Mesothelial cell of epicardium (in vitro differentiated cells): ENCODE results near the gene CCNF. TPM values are rescaled to one million over a fixed set of nuclear protein-coding genes. Genes with fewer than 3 reads are reported as not detected.

Source experiments
- DNase-seq, 2 experiments: peaks; one replicate each; pipeline ENCODE4 v3.0.0; 2021; ENCODE audit warnings: low spot score in 2 of 2; ENCODE audit not compliant: unreplicated experiment in 2 of 2
- H3K27ac Mint-ChIP-seq: 2 replicates; pipeline ENCODE4 v1.8.0; 2021; ENCODE audit warnings: mixed read lengths
- H3K27me3 Mint-ChIP-seq: 2 replicates; pipeline ENCODE4 v1.8.0; 2021; ENCODE audit warnings: low read depth, mixed read lengths
- H3K36me3 Mint-ChIP-seq: 2 replicates; pipeline ENCODE4 v1.8.0; 2021; ENCODE audit warnings: mixed read lengths
- H3K4me1 Mint-ChIP-seq: 2 replicates; pipeline ENCODE4 v1.8.0; 2021; ENCODE audit warnings: mixed read lengths
- H3K4me3 Mint-ChIP-seq: 2 replicates; pipeline ENCODE4 v1.8.0; 2021; ENCODE audit warnings: mild to moderate bottlenecking, moderate library complexity, mixed read lengths
- H3K9me3 Mint-ChIP-seq: 2 replicates; pipeline ENCODE4 v1.8.0; 2021; ENCODE audit warnings: mixed read lengths
- total RNA-seq: library from RNA; stranded (reverse); gene quantifications from 3 replicates; pipeline ENCODE4 v1.2.1, GENCODE V29; 2021
- TF ChIP-seq, protein P1 (sequence below): fragments of 200-600 bp; sonication (generic); IDR thresholded peaks from one replicate; pipeline ENCODE4 v1.5.0; 2021; ENCODE audit warnings: antibody characterized with exemption; ENCODE audit not compliant: unreplicated experiment

Gene CCNF
- total RNA-seq, 1 donor from 2014 or later: 17.4 TPM

DNA sequence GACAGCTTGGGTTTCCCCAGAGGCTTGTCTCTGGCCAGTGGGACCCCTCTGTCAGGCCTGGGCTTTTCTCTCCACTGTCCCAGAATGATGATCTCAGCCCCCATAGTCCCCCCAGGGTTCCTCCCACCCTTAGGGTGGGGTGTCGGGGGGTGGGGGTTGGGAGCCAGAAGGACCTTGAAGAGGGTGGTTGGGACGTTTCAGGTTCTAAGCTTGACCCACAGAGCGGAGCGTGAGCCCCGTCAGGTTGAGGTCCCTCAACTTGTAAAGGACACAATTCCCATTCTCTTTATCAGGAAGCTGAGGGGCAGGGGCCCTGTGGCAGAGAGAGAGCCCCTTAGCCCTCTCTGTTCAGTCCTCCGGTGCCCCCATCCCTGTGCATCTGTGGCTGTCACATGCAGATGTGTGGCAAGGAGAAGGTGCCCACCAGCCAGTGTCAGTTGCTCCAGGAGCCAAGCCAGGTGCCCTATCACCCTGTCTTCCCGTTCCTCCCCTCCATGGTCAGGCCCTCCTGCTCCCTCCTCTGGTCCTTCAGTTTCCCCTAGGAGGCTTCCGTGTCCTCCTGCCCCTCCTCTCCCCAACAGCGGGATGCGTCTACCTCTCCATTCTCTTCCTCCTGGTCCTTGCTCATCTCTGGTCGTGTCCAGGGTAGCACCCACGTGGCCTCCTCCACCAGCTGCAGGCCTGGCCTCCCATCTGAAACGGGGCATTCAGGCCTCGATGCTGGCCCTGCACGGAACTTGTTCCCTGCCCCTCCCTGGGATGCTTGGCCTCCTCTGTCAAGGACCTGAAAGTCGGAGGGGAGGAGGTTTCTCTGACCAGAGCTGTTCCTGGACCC lies 40.4 kb downstream of the CCNF start:
- TF ChIP-seq, protein P1, sequence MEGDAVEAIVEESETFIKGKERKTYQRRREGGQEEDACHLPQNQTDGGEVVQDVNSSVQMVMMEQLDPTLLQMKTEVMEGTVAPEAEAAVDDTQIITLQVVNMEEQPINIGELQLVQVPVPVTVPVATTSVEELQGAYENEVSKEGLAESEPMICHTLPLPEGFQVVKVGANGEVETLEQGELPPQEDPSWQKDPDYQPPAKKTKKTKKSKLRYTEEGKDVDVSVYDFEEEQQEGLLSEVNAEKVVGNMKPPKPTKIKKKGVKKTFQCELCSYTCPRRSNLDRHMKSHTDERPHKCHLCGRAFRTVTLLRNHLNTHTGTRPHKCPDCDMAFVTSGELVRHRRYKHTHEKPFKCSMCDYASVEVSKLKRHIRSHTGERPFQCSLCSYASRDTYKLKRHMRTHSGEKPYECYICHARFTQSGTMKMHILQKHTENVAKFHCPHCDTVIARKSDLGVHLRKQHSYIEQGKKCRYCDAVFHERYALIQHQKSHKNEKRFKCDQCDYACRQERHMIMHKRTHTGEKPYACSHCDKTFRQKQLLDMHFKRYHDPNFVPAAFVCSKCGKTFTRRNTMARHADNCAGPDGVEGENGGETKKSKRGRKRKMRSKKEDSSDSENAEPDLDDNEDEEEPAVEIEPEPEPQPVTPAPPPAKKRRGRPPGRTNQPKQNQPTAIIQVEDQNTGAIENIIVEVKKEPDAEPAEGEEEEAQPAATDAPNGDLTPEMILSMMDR: no peak
- H3K9me3 Mint-ChIP-seq: no peaks in the 10 kb centered on the region
- H3K4me1 Mint-ChIP-seq: peaks cover 27% of the 10 kb centered on the region
- no peaks in the 10 kb centered on the region for H3K27me3 Mint-ChIP-seq
- peak overlapping the region; percentile 34 for H3K4me3 Mint-ChIP-seq
- no peaks in the 10 kb centered on the region for H3K36me3 Mint-ChIP-seq
- H3K27ac Mint-ChIP-seq: no peak overlapping the region
- DNase-seq: no peak

DNA sequence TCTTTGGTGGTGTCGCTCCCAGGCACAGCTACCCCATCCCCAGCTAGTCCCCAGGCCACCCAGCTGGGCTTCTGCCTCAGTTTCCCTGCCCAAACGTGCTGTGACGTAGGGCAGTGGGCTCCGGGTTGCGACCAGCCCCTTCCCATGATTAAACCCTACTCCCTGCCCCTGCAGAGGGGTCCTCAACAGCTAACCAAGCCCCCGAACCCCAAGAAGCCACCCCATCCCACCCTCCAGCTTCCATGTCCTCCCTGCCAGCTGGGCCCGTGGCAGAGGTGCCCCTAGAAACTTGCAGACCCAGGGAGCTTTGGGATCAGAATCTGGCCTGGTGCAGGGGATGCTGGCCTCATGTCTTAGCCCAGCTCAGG lies 41.0 kb downstream of the CCNF start:
- Mint-ChIP-seq H3K9me3 (no peaks in the 10 kb centered on the region), H3K36me3 (no peaks in the 10 kb centered on the region), H3K27ac (peak overlapping the region; percentile 25), H3K4me3 (peak overlapping the region; percentile 34), H3K4me1 (peaks cover 27% of the 10 kb centered on the region), H3K27me3 (no peaks in the 10 kb centered on the region)
- no peak for DNase-seq
- TF ChIP-seq, protein P1: no peak

DNA sequence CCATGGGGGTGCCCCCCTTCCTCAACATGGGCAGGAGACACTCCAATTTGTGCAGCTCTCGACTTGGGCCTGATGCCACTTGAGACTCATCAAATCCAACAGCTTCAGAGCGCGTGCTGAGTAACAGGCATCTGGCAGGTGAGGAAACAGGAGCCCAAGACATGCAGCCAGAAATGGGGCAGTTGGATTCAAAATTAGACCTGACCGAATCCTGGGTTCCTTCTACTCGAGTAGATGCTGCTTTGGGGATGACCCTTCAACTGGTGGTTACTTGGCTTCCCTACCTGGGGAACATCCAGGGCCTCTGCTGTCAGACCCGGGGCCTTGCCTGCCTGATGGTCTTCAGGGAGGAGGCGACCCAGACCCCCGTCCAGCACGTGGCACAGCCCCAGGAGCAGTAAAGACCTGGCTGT lies 41.4 kb downstream of the CCNF start:
- TF ChIP-seq, protein P1: no peak
- DNase-seq: no peak
- peak overlapping the region; percentile 25 for H3K27ac Mint-ChIP-seq
- H3K36me3 Mint-ChIP-seq: no peaks in the 10 kb centered on the region
- no peaks in the 10 kb centered on the region for H3K9me3 Mint-ChIP-seq
- peaks cover 27% of the 10 kb centered on the region for H3K4me1 Mint-ChIP-seq
- H3K27me3 Mint-ChIP-seq: no peaks in the 10 kb centered on the region
- peak overlapping the region; percentile 34 for H3K4me3 Mint-ChIP-seq

DNA sequence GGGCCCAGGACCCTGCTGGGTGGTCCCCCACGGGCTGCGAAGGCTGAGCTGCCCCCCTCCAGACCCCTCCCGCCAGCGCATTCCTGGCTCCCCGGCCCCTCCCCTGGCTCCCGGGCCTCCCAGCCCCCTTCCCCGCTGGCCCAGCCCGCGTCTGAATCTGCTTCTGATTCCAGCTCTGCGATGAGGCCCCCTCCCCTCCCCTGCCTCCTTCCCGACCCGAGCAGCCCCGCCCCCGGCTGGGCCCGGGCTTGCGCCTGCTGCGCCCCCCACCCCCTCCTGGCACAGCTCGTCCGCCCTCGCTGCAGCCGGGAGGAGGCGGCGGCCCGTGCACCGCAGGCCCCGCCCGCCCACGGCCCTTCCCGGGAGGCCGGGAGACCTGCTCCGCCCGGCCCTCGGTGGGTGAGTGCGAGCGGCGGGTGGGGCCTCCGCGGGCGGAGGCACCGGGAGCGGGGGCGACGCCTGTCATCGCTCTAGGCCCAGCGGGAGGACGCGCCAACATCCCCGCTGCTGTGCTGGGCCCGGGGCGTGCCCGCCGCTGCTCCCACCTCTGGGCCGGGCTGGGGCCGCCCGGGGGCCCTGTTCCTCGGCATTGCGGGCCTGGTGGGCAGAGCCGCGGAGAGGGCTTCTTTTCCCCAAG lies 41.9 kb downstream of the CCNF start, which contains the start of gene NTN3:
Gene NTN3 (plus strand): TSS at position 282 of the 637 bp plus-strand sequence. CDS start 405 bp downstream, outside the sequence.
- DNase-seq: peak; percentile 71 to 78
- Mint-ChIP-seq H3K4me3 (peak within 1 kb of the TSS; percentile 49), H3K9me3 (no peaks in the 10 kb centered on the region), H3K4me1 (peaks cover 31% of the 10 kb centered on the region), H3K36me3 (no peaks in the 10 kb centered on the region), H3K27me3 (no peaks in the 10 kb centered on the region), H3K27ac (peak within 1 kb of the TSS; percentile 25)
- TF ChIP-seq, protein P1: no peak

DNA sequence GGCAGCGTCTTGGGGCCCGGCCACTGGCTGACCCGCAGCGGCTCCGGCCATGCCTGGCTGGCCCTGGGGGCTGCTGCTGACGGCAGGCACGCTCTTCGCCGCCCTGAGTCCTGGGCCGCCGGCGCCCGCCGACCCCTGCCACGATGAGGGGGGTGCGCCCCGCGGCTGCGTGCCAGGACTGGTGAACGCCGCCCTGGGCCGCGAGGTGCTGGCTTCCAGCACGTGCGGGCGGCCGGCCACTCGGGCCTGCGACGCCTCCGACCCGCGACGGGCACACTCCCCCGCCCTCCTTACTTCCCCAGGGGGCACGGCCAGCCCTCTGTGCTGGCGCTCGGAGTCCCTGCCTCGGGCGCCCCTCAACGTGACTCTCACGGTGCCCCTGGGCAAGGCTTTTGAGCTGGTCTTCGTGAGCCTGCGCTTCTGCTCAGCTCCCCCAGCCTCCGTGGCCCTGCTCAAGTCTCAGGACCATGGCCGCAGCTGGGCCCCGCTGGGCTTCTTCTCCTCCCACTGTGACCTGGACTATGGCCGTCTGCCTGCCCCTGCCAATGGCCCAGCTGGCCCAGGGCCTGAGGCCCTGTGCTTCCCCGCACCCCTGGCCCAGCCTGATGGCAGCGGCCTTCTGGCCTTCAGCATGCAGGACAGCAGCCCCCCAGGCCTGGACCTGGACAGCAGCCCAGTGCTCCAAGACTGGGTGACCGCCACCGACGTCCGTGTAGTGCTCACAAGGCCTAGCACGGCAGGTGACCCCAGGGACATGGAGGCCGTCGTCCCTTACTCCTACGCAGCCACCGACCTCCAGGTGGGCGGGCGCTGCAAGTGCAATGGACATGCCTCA lies 42.6 kb downstream of the CCNF start:
- H3K27me3 Mint-ChIP-seq: no peaks in the 10 kb centered on the region
- H3K36me3 Mint-ChIP-seq: no peaks in the 10 kb centered on the region
- H3K27ac Mint-ChIP-seq: no peak overlapping the region
- H3K4me1 Mint-ChIP-seq: peaks cover 32% of the 10 kb centered on the region
- H3K9me3 Mint-ChIP-seq: no peaks in the 10 kb centered on the region
- DNase-seq: peak in 1 of 2 experiments; percentile 15
- peak overlapping the region; percentile 49 for H3K4me3 Mint-ChIP-seq
- TF ChIP-seq, protein P1: no peak
